ENCODE data around the gene MRPS2.

MRPS2 gene

GRCh38 chr9:135480940-135481310 lies 19.6 kb upstream of the MRPS2 start:
- TF ChIP-seq CTCF (IDR thresholded peaks at IDR 0.05; ENCODE audit: extremely low read depth, insufficient read depth, missing control alignments) = no peak
- no peak for DNase-seq (ENCODE audit: low spot score)
- in situ Hi-C loops (cut with MboI; ENCODE audit: low pct_unique_long_range_greater_than_20kb, low sequenced_read_pairs, unreplicated experiment) = no loop called here

- TF ChIP-seq CTCF (IDR thresholded peaks at IDR 0.05; ENCODE audit: extremely low read depth, insufficient read depth, missing control alignments) = no peak
- in situ Hi-C loops (cut with MboI; ENCODE audit: low pct_unique_long_range_greater_than_20kb, low sequenced_read_pairs, unreplicated experiment) = no loop called here
- DNase-seq (ENCODE audit: low spot score) = peak; percentile 52
These were observed 18.3 kb upstream of the MRPS2 start for GRCh38 chr9:135482015-135482754.

- TF ChIP-seq CTCF (IDR thresholded peaks at IDR 0.05; ENCODE audit: extremely low read depth, insufficient read depth, missing control alignments) = no peak
- no peak for DNase-seq (ENCODE audit: low spot score)
These were observed 15.8 kb upstream of the MRPS2 start for GRCh38 chr9:135484460-135485277.

GRCh38 chr9:135485385-135485784 lies 15.1 kb upstream of the MRPS2 start:
- no peak for DNase-seq (ENCODE audit: low spot score)
- TF ChIP-seq CTCF (IDR thresholded peaks at IDR 0.05; ENCODE audit: extremely low read depth, insufficient read depth, missing control alignments) = no peak
- in situ Hi-C loops (cut with MboI; ENCODE audit: low pct_unique_long_range_greater_than_20kb, low sequenced_read_pairs, unreplicated experiment) = no loop called here

More at GRCh38 chr9:135484460-135485277, 15.8 kb upstream of the MRPS2 start:
- in situ Hi-C loops (cut with MboI; ENCODE audit: low pct_unique_long_range_greater_than_20kb, low sequenced_read_pairs, unreplicated experiment) = no loop called here

GRCh38 chr9:135485832-135486231 lies 14.7 kb upstream of the MRPS2 start:
- in situ Hi-C loops (cut with MboI; ENCODE audit: low pct_unique_long_range_greater_than_20kb, low sequenced_read_pairs, unreplicated experiment) = no loop called here

More at GRCh38 chr9:135485832-135486231, 14.7 kb upstream of the MRPS2 start:
- no peak for DNase-seq (ENCODE audit: low spot score)
- no peak for TF ChIP-seq CTCF (IDR thresholded peaks at IDR 0.05; ENCODE audit: extremely low read depth, insufficient read depth, missing control alignments)

All from GM13977 (cell line).